ENCODE measurements around the gene ABCC9. TPM values are rescaled to one million over a fixed set of nuclear protein-coding genes. Genes with fewer than 3 reads are reported as not detected.

Gene ABCC9
- total RNA-seq, 1 donor from 2014 or later, result 2.8 TPM

- peak overlapping the region; percentile 82 for H3K4me3 Mint-ChIP-seq
- H3K4me1 Mint-ChIP-seq, result peaks cover 21% of the 10 kb centered on the region
- no peak for DNase-seq (ENCODE audit: low read depth, low spot score)
- no peak for TF ChIP-seq CTCF (conservative IDR thresholded peaks at IDR 0.05)
- no peak overlapping the region for H3K27ac Mint-ChIP-seq (ENCODE audit: unreplicated experiment)
- H3K36me3 Mint-ChIP-seq (ENCODE audit: low read depth), result no peaks in the 10 kb centered on the region
- peaks cover 48% of the 10 kb centered on the region for H3K27me3 Mint-ChIP-seq (ENCODE audit: low read depth)
- no peaks in the 10 kb centered on the region for H3K9me3 Mint-ChIP-seq
Observed at GRCh38 chr12:21775133-21775820, 165.9 kb downstream of the ABCC9 start.

GRCh38 chr12:21774358-21775132 is 166.7 kb downstream of the ABCC9 start, which contains the start of gene KCNJ8:
TSS of gene KCNJ8 (minus strand) at chr12:21774706. CDS start at chr12:21773616, 1,090 bp downstream.
- Mint-ChIP-seq H3K4me3 (peak within 1 kb of the TSS; percentile 82), H3K36me3 (ENCODE audit: low read depth) (no peaks in the 10 kb centered on the region), H3K9me3 (no peaks in the 10 kb centered on the region), H3K4me1 (peaks cover 21% of the 10 kb centered on the region), H3K27ac (ENCODE audit: unreplicated experiment) (no peak within 1 kb of the TSS), H3K27me3 (ENCODE audit: low read depth) (peaks cover 48% of the 10 kb centered on the region)
- peak; percentile 64 for DNase-seq (ENCODE audit: low read depth, low spot score)
- TF ChIP-seq CTCF (conservative IDR thresholded peaks at IDR 0.05), result no peak

- TF ChIP-seq CTCF (conservative IDR thresholded peaks at IDR 0.05), result no peak
- Mint-ChIP-seq H3K27ac (ENCODE audit: unreplicated experiment) (no peak overlapping the region), H3K36me3 (ENCODE audit: low read depth) (peaks cover 2% of the 10 kb centered on the region), H3K4me3 (peak overlapping the region; percentile 74), H3K4me1 (peaks cover 21% of the 10 kb centered on the region), H3K9me3 (no peaks in the 10 kb centered on the region), H3K27me3 (ENCODE audit: low read depth) (peaks cover 48% of the 10 kb centered on the region)
- DNase-seq (ENCODE audit: low read depth, low spot score), result no peak
Observed at GRCh38 chr12:21773806-21774205, 167.4 kb downstream of the ABCC9 start.

- DNase-seq (ENCODE audit: low read depth, low spot score), result peak; percentile 36
- peaks cover 48% of the 10 kb centered on the region for H3K27me3 Mint-ChIP-seq (ENCODE audit: low read depth)
- no peak overlapping the region for H3K27ac Mint-ChIP-seq (ENCODE audit: unreplicated experiment)
Observed at GRCh38 chr12:21773263-21773741, 167.9 kb downstream of the ABCC9 start.

More at GRCh38 chr12:21773263-21773741, 167.9 kb downstream of the ABCC9 start:
- Mint-ChIP-seq H3K4me3 (peak overlapping the region; percentile 74), H3K36me3 (ENCODE audit: low read depth) (peaks cover 2% of the 10 kb centered on the region), H3K9me3 (no peaks in the 10 kb centered on the region), H3K4me1 (peaks cover 21% of the 10 kb centered on the region)
- TF ChIP-seq CTCF (conservative IDR thresholded peaks at IDR 0.05), result peak; percentile 55

All from neural crest cell (in vitro differentiated cells).